LNCaP clone FGC (cell line): ENCODE results near the gene ANKLE1.
"Not testable (repeated sequence)": the region's sequence is repeated elsewhere in the genome, so short reads cannot be mapped to it uniquely, and the experiment has no call there.

Experiments used
- DNase-seq: peaks from one replicate; pipeline ENCODE4 v3.0.0-alpha.2; 2011; ENCODE audit warnings: low read depth
- H3K4me3 ChIP-seq: 2 replicates; pipeline ENCODE4 v1.5.1; 2011; ENCODE audit warnings: mild to moderate bottlenecking, low read depth, low read length, control low read depth
- TF ChIP-seq, protein P1 (sequence below): IDR thresholded peaks from 2 replicates; pipeline ENCODE4 v1.5.1; 2012; ENCODE audit warnings: mild to moderate bottlenecking; ENCODE audit not compliant: control insufficient read depth, insufficient read depth; ENCODE audit errors: extremely low read depth

Gene ANKLE1

DNA sequence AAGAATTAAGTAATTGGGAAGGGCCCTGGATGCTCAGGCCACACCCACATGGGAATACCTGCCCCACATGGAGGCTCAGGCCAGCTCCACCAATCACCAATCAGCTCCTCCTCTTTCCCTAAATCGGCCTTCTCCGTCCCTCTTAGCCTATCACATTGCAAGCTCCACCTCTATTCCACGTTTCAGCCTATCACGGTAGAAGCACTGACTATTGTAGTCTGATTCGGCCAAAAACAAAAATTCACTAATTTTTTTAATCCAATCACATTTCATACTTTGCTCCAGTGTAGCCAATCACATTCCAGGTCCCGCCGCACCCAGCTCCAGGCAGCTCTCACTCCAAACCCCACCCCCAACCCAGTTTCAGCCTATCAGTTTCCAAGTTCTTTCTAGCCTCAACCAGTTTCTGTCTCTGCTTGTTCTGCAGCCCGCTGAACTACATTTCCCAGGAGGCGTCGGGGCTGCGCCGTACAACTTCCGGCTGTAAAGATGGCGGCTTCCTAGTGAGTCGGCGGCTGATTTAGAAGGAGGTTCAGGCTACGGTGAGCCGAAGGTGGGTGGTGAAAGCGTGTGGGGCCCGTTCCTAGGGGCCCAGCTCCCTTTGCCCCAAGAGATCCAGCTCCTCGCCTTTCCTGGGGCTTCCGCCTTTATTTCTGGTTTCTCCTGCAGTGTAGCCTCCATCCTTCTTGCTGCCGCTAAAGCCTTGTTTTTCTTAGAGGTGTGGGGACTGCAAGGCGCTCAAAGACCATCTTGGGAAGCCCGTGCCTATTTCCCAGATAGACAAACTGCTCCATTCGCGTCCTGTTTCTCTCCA is 14.5 kb upstream of the ANKLE1 start, which contains the start of gene BABAM1:
Gene BABAM1 (plus strand): TSS at position 469 of the 814 bp plus-strand sequence. CDS start 1,364 bp downstream, outside the sequence.
- TF ChIP-seq, protein P1, sequence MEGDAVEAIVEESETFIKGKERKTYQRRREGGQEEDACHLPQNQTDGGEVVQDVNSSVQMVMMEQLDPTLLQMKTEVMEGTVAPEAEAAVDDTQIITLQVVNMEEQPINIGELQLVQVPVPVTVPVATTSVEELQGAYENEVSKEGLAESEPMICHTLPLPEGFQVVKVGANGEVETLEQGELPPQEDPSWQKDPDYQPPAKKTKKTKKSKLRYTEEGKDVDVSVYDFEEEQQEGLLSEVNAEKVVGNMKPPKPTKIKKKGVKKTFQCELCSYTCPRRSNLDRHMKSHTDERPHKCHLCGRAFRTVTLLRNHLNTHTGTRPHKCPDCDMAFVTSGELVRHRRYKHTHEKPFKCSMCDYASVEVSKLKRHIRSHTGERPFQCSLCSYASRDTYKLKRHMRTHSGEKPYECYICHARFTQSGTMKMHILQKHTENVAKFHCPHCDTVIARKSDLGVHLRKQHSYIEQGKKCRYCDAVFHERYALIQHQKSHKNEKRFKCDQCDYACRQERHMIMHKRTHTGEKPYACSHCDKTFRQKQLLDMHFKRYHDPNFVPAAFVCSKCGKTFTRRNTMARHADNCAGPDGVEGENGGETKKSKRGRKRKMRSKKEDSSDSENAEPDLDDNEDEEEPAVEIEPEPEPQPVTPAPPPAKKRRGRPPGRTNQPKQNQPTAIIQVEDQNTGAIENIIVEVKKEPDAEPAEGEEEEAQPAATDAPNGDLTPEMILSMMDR: no peak
- DNase-seq: peak; percentile 100
- peak within 1 kb of the TSS; percentile 99 for H3K4me3 ChIP-seq

DNA sequence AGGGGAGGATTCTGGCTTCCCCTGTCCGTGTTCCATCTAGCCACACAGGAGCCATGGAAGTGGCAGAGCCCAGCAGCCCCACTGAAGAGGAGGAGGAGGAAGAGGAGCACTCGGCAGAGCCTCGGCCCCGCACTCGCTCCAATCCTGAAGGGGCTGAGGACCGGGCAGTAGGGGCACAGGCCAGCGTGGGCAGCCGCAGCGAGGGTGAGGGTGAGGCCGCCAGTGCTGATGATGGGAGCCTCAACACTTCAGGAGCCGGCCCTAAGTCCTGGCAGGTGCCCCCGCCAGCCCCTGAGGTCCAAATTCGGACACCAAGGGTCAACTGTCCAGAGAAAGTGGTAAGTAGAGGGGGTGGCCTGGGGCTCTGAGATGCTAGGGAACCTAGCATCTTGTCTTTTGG is 12.9 kb upstream of the ANKLE1 start:
- peak overlapping the region; percentile 99 for H3K4me3 ChIP-seq
- no peak for DNase-seq
- TF ChIP-seq, protein P1: no peak

DNA sequence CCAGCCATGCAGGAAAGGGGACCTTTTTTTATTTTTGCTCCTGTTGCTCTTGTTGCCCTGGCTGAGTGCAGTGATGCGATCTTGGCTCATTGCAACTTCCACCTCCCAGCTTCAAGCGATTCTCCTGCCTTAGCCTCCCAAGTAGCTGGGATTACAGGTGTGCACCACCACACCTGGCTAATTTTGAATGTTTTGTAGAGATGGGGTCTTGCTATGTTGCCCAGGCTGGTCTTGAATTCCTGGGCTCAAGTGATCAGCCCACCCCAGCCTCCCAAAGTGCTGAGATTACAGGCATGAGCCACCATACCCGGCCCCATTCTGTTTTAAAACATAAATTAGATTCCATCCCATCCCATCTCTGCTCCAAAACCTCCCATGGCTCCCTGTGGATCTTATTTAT is 6.8 kb upstream of the ANKLE1 start:
- DNase-seq, H3K4me3 ChIP-seq: not testable (repeated sequence)

DNA sequence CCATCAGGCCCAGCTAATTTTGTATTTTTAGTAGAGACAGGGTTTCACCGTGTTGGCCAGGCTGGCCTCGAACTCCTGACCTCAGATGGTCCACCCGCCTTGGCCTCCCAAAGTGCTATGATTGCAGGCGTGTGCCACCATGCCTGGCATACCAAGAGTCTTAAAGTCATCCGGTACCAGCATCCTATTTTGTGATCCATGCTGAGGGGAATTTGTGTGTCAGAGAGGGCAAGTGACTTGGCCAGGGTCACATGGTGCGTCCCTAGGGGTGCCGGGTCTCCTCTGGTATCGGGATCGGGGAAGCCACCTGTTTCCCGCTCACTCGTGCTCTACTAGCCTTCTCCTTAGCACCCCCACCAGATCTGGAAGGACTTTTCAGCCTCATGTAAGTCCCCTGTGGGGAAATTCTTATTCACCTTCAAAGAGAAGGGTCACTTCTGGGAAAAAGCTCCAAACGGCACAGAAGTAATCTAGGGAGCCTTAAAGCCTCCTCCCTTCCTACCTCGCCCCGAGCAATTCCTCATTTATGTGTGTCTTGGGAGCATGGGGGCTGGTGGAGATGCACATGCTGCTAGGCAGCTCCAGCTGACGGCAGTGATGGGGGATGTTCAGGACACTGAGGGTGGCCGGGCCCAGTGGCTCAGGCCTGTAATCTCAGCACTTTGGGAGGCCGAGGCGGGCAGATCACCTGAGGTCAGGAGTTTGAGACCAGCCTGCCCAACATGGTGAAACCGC is 6.1 kb upstream of the ANKLE1 start:
- DNase-seq: no peak
- TF ChIP-seq, protein P1: no peak
- no peak overlapping the region for H3K4me3 ChIP-seq

DNA sequence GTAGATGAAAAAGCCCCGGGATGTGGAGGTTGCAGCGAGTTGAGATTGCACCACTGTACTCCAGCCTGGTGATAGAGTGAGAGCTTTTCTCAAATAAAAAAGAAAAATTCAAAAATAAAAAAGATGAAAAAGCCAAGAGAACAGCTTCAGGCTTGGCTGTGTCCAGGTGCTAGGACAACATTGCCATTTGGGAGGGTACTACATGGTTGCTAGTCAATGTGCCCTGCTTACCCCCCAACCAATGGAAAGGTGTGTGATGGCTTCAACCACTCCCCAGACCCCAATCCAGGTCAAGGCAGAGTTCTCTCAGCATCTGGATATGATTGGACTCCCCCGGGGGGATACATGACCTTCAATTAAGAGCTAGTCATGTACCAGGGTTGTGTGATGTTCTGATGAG is 2.3 kb upstream of the ANKLE1 start:
- TF ChIP-seq, protein P1: no peak
- DNase-seq: no peak
- H3K4me3 ChIP-seq: no peak overlapping the region

DNA sequence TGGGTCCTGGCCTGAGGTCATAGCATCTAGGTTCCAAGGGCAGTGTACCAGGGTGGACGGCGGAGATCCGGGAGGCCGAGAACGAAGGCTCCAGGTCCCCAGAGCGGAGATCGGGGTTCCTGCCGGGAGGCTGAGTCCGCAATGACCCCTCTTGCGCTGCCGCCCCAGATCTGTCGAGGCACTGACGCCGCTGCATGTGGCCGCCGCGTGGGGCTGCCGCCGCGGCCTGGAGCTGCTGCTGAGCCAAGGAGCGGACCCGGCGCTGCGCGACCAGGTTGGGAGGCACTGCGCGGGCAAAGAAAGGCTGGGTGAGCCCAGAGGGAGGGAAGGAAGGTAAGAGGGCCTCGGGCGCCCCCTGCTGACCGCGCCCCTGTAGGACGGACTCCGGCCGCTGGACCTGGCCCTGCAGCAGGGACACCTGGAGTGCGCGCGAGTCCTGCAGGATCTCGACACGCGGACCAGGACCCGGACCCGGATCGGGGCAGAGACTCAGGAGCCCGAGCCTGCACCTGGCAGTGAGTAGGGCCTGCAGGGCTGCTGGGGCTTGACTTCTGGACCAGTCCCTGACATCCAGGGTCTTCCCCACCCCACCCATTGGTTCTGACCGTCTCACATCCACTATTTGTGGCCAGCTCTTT is 906 bp downstream of the ANKLE1 start:
- TF ChIP-seq, protein P1: peak; percentile 95
- H3K4me3 ChIP-seq: peak overlapping the region; percentile 52
- peak; percentile 39 for DNase-seq

DNA sequence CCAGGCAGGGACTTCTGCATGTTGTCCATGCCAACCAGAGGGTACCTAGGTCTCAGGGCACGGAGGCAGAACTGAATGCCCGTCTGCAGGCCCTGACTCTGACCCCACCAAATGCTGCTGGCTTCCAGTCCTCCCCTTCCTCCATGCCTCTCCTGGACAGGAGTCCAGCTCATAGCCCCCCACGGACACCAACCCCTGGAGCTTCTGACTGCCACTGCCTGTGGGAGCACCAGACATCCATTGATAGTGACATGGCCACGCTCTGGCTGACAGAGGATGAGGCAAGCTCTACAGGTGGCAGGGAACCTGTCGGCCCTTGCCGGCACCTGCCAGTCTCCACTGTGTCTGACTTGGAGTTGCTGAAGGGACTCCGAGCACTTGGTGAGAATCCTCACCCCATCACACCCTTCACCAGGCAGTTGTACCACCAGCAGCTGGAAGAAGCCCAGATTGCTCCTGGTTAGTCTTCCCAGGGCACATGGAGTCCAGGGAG is 1.8 kb downstream of the ANKLE1 start:
- no peak overlapping the region for H3K4me3 ChIP-seq
- DNase-seq: no peak
- TF ChIP-seq, protein P1: no peak
